NCI-H82 treated with DMSO at 0.1 percent for 48 hours (cell line): Measurements from ENCODE around the gene TNFRSF25.
"Not testable (repeated sequence)": the region's sequence is repeated elsewhere in the genome, so short reads cannot be mapped to it uniquely, and the experiment has no call there.

Experiments used
- DNase-seq: peaks from one replicate; lab custom pipeline; 2025; ENCODE audit not compliant: unreplicated experiment; lab: John Stamatoyannopoulos, UW

TNFRSF25 gene

DNA sequence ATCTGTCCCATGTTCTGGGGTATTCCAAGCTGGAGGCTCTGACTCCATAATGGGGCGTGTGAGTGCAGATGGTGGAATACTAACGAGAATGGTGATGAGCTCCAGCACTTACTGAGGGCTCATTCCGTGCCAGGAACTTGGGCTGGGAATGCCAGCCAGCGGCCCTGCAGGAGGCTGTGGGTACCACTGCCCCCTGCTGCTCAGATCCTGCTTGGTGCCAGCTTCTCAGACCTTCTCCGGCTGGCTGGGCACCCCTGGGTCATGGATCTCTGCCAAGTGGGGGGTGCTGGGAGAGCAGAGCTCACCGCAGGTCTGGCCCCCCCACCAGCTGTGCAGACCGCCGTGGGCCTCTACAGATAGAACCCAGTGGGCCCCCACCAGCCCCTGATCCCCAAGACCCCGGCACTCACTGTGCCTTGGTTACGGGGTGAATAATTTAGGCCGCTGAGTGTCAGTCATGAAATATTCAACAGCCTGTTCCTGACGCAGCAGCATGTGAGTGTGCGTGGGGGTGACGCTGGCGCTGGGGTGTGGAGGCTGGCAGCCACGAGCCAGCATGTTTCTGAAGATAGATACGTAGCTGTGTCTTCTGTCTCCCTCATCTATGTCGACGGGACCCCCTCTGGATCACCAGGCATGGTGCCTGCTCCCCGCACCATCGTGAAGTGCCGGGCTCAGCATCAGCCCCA lies 28.8 kb downstream of the TNFRSF25 start:
- not testable (repeated sequence) for DNase-seq

DNA sequence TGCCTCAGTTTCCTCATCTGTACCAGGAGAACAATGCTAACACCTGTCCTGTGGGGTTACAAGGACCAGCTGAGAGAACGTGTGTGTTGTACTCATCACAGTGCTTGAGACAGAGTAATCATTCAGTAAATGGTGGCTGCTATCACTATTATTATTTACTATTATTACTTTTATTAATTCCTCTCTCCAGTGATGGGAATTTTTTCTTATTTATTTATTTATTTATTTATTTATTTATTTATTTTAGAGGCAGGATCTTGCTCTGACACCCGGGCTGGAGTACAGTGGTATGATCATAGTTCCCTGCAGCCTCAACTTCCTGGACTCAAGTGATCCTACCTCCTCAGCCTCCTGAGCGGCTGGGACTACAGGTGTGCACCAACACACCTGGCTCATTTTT lies 29.7 kb downstream of the TNFRSF25 start:
- not testable (repeated sequence) for DNase-seq

DNA sequence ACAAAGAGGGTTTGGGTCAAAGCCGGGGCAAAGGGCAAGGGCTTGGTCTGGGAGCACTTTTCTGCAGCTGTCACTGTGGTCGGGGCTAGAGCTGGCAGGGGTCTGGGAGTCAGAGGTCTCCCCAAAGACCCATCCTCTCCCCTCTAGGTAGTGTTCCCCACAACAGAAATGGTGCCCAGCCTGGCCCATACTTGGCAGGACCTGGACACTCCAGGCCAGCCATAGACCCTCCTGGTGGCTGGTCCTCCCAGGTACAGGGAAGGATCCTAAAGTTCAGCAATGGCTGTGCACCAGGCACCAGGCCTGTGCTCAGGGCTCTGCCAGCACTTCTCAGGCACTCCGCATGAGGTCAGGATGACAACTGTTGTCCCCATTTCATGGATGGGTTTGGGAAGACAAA lies 30.4 kb downstream of the TNFRSF25 start:
- no peak for DNase-seq

DNA sequence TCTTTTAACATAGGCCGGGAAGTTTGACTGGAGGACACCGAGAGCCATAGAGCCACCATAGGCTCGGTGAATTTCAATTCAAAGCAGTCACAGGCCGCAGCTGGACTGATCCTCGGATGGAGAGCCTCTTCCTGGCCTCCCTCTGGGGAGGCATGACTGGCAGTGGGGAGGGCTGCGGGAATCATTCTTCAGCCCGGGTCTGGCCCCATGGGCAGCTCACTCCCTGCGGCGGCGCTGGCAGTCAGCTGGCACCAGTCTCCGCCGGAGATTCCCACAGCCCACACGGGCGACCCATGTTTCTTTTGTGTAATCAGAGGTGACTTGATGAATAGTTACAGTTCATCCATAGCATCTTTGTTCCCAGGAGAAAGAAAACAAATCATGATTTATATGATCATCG lies 30.8 kb downstream of the TNFRSF25 start:
- DNase-seq, result no peak

DNA sequence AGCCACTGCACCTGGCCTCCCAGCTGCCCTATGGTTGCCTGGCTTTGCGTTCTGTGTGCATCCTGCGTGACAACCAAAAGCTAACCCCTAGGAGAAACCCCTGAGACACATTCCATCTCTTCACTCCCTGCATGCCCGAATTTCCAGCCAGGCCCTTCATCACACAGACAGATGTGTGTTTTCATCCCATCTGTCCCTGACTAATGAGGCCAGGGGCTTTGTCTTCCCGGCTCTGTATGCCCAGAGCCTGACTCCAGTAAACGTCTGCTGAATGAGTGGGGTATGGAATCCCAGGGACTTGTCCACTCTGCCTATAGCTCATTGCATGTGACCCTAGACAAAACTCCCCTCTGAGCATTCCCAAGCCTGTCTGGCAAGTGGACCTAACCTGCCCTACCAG lies 31.8 kb downstream of the TNFRSF25 start:
- DNase-seq, result no peak

DNA sequence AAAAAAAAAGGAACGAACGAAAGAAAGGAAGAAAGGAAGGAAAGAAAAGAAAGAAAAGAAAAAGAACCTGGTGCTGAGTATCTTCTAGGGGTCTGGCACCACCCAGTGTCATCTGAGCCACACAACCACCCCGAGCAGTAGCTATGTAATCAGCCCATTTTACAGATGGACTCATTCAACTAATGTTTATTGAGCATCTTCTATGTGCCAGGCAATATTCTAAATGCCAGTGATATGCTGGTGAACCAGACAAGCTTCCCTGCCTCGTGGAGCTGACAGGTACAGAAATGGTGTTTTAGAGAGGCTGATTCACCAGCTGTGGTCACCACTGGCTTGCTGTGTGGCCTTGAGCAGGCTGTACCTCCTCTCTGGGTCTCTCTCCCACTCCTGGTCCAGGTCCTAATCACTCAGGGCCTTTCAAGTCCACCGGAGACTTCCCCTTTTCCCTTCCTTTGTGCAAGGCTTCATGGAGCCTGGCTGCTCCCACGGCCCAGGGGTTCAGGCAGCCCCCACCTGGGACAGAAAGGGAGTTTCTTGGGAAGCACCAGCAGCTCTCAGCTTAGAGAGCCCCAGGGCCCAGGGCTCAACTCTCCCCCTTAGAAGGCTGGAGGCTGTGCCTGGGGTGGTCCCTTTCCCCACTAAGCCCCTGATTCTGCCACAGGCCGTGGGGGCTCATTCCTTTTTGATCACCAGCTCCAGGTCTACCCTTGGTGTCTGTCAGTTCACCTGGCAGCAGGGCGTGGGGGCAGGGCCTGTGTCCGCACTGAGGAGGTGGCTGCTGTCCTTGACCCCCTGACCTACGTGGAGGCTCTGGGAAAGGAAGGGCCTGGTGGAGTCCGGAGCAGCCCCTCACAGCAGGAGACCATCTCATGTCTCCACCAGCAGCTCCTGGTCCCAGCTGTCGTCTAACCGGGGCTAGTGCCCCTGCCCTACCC lies 34.1 kb downstream of the TNFRSF25 start:
- DNase-seq, result not testable (repeated sequence)

DNA sequence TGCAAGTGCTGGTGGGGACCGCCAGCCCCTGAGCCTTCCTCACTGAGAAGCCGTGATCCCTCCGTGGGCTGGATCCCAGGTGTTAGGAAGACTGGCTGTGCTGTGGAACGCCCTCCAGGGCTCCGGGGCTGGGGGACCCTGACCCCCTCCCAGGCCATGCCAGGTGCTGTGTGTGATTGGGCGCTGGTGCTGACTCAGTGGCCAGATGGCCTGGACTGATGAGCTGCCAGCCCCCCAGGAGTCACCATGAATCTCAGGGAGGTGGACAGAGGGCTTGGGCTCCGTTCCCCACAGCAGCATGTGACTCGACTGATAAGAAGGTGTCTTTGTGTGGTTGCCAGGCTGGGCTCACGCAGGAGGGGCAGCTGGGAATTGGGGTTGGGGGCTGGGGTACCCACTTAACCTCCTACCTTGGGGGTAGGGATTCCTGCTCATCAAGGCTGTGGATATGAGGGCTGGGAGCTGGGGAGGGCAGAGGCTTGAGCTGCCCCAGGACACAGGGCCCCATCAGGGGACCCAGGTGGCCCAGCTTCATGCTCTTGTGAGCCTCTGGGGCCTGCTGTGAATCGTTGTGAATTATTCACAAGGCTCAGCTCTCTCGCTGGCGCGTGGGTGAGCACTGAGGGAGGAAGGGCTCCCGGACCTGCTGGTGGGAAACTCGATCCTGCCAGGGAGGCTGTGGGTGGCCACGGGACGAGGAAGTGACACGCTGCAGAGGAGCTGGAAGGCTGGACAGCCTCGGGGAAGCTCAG lies 36.1 kb downstream of the TNFRSF25 start:
- DNase-seq, result not testable (repeated sequence)

DNA sequence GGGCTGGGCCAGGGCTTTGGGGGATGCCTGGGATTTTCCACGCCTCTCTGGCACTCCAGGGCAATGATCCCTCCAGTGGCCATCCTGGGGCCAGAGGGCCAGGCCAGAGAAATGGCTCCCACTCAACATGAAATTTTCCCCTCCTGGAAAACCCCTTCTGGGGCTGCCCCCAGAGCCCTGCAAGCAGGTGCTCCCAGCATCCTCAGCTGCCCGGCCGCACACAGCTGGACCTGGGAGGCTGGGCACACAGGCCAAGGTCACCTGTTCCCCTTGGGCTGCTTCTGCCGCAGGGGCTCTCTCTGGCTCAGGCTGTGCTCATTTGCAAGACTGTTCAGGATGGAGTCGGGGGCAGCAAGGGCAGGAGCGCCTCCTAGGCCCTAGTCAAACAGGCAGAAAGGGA lies 37.5 kb downstream of the TNFRSF25 start:
- not testable (repeated sequence) for DNase-seq

DNA sequence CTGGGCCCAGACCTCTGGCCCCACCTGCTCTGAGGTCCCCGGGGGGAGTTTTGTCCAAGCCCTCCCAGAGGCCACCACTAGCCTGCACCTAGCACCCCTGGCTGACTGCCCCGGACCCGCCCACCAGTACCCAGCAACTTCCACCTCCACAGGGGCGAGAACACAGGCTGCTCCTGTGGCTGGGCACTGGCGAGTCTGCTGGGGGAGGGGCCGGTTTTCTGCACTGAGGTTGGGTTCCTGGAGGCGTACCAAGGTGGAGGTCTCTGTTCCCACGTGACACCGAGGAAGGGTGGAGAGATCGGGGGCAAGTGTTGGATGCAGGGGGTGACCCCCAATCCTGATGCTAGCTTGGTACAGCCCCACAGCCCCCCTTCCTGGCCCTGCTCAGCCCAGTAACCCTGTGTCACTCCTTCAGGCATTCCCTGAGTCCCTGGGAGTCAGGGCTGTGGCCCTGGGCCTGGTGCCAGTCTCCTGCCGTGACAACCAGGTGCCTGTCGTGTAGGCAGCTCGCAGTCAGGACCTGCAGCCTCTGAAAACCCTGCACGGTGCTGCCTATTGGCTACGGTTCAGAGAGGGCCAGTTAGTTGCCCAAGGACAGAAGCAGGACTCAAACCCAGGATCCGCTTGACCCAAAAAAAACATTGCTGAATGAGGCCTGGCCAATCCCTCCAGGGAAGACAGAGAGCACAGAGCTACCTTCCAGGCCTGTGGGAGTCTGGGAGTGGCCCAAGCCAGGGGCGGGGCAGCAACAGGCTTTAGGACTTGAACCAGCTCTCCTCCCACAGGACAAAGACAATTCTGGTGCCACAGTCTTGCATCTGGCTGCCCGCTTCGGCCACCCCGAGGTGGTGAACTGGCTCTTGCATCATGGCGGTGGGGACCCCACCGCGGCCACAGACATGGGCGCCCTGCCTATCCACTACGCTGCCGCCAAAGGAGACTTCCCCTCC lies 38.3 kb downstream of the TNFRSF25 start:
- DNase-seq, result no peak

DNA sequence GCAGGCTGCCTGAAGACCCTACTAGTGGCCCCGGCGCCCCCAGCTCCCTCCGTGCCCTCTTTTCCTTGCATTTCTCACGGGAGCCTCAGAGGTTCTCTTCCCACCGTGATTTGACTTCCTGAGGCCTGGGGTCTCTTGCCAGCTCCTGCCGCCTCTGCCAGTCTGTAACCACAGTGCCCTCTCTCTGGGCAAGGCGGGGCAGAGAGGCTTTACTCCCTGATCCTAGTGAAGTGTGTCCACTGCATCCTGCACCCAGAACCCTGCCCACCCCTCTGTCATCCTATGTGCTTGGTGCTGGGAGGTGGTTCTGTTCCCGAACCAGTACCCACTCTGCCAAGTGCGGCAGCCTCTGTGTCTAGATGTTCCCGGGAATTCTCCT lies 39.0 kb downstream of the TNFRSF25 start:
- no peak for DNase-seq

DNA sequence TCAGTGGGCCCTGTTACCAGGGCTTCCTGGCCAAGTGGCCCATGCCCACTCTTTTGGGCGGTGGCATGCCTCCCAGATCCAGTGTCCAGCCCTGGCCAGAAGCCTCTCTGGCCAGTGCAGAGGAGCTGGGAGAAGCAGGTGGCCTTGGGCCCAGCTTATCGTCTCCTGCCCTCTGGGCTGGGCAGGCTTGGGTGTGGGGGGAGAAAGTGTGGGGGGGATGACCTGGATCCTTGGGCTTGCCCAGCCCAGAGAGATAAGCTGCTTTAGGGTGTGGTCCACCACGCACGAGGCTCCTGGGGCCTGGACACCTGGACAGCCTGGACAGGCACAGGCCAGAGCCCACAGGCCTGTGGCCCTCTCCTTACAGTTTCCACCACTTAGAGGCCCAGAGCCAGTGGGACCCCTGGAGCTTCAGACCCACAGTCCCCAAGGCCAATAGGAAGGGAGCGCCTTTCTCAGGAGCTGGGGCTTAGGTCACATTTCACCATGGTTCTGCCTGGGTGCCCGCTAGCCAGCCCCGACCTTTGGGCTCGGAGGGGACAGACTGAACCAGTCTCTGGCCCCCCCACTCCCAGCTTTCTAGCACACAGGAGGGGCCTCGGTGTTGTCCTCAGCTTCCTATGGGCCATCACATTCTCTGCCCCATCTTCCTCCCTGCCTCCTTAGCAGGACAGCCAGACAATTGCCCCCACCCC lies 39.5 kb downstream of the TNFRSF25 start:
- no peak for DNase-seq

DNA sequence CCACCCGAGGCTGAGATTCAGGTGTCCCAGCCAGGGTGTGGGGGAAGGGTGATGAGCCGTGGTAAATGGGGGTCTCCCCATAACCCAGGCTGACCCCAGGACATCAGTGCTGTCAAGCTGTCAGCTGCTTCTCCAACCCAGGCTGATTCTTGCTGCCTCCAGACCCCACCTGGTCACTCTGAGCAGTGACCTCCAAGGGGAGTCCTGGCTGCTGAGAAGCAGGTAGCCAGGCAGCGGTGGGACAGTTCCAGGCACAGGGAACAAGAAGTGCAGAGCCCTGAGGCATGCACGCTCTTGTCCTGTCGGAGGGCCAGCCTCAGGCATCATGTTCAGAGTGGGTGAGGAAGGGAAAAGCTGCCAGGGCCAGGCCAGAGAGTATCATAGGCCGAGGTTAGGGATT lies 40.3 kb downstream of the TNFRSF25 start:
- no peak for DNase-seq

DNA sequence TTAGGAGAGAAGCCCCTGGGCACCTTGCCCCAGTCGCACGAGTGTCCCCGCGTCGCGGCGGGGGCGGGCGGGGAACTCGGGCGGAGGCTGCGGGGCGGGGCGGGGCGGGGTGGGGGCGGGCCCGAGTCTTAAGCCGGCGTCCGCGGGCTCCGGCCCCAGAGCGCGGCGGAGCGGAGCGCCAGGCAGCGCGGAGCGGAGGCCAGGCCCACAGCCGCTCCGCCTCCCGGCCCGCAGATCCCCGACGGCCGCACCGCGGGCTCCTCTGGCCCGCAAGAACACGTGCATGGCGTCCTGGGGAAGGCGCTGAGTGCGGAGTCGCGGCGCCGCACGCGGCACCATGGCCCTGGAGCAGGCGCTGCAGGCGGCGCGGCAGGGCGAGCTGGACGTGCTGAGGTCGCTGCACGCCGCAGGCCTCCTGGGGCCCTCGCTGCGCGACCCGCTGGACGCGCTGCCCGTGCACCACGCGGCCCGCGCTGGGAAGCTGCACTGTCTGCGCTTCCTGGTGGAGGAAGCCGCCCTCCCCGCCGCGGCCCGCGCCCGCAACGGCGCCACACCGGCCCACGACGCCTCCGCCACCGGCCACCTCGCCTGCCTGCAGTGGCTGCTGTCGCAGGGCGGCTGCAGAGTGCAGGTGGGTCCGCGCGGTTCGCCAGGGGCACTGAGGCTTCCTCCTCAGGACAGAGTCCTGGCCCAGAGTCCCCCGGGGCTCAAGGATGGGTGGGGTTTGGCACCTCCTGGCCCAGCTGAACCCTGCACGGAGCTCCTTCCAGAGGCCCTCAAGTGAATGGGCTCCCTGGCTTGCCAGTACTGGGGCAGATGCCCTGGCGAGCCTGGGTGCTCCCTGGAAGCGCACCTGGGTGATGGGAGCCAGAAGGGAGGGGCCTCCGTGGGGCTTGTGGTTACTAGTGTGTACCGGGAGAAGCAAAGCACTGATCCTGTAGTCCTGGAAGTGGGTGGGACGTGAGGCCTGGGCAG lies 41.1 kb downstream of the TNFRSF25 start, which contains the start of gene ESPN:
TSS of gene ESPN (plus strand) at position 158 of the 975 bp plus-strand sequence. CDS start at position 338, 180 bp downstream.
- no peak for DNase-seq

DNA sequence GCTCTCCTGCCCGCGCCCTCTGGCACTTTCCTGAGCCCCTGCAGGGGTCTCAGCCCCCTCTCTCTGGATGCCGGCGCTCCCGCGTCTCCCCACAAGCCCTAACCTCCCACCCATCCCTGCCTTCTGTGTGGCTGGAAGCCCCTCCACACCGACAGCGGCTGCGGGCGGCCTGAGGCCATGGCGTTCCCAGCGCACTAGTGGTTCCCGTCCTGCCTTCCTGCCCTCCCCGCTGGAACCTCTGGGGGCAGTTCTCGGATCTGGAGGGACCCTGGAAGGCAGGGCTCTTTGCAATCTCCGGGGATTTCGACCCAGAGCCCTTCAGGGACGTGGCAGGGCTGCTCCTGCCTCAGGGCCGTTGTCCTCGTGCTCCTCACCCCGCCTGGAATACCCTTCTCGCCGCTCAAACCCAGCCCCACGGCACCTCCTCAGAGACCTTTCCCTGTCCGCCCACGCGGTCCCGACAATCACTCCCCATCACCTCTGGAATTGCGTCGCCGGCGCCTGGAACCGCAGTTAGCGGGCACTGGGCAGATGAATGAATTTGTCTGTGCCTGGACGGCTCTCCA lies 41.9 kb downstream of the TNFRSF25 start:
- no peak for DNase-seq

DNA sequence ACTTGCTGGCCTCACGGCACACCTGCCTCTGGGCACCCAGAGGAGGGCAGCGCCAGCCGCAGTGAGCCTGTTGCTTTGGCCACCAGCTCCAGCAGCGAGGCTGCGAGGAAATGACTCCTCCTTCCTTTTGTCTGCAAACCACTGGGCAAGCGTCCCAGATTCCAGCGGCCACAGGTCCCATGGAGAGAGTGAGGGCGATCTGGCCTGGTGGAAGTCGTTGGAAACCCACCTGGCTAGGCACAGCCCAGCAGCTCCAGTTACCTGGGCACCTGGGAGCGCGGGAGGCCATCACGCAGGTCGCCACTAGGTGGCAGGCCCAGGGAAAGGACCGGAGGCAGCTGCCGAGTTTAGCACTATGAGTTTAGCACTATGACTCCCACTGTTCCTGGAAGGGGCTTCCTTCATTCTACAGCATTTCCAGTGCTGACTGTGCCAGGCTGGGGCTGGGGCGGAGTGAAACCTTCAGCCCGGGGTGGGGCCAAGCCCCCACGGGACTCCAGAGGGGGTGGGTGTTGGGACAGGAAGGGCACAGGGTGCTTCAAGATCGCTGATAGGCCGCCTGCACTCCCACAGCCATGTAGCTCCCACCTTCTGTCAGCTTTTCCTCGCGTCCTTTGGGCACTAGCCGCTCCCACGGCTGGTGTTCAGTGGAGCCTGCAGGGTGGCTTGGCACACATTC lies 42.5 kb downstream of the TNFRSF25 start:
- peak; percentile 49 for DNase-seq

DNA sequence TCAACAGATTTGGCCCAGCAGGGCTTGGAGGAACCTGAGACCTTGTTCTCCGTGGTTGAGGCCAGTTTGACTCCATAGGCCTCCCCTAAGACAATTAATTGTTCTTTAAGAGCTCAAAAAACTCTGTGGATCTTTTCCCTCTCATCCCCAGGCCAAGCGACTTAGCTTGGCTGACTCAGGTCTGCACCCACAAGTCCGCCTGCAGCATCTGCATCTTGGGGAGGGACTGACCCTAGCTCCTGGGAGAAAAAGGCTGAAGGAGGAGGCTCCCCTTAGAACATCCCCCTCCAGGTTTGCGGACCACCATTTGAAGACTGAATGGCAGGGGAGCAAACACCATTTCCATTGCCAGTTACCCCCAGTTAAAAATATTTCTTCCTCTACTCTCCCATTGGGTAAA lies 44.7 kb downstream of the TNFRSF25 start:
- DNase-seq, result no peak

DNA sequence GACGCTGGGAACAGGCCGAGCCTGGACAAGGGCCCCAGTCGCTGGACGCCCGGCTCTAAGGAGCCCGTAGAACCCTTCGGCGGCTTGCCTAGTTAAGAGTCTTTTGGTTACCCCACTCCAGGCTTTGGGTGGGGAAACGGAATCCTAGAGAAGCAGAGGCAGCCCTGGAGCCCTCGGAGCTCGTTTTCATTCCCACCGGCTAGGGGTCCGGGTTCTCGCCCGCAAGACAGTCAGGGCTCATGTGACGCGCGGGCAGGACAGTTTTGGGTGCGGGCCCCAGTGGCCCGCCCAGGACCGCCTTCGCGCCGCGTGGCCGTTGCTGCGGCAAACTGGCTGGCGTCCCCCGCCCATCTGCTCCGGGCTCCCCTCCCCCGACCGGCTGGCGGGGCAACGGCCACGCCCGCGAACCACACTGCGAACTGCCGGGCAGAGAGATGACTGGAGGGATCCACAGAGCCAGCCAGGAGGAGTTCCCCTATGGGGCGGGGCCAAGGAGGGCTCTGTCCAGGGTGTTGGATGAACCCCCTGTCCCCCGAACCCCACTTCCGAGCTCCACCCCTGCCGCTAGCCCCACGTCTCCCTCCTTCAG lies 45.4 kb downstream of the TNFRSF25 start:
- peak; percentile 23 for DNase-seq
